HepG2 (cell line): ENCODE results near the gene SYMPK. TPM values are rescaled to one million over a fixed set of nuclear protein-coding genes. Genes with fewer than 3 reads are reported as not detected.
A peak's percentile ranks its signal among the peaks of the same experiment; 100 is the strongest.

Experiments used
- ARID4A ChIP-seq: sonication (generic); formaldehyde crosslinking; IDR thresholded peaks from 2 replicates; pipeline ENCODE4 v1.5.0; 2020; ENCODE audit warnings: mild to moderate bottlenecking, missing genetic modification reagents, borderline replicate concordance
- ARNT2 ChIP-seq: sonication (generic); formaldehyde crosslinking; IDR thresholded peaks from 2 replicates; pipeline ENCODE4 v1.8.0; 2022; ENCODE audit warnings: mild to moderate bottlenecking, low read depth, missing genetic modification reagents, moderate library complexity
- ARNTL ChIP-seq: sonication (generic); formaldehyde crosslinking; IDR thresholded peaks from 2 replicates; pipeline ENCODE4 v1.4.0; 2020; ENCODE audit warnings: mild to moderate bottlenecking, missing genetic modification reagents
- DRAP1 ChIP-seq: IDR thresholded peaks from 2 replicates; pipeline ENCODE4 v1.6.1; 2016; ENCODE audit warnings: missing genetic modification reagents, missing compliant biosample characterization
- ELF4 ChIP-seq: sonication (generic); formaldehyde crosslinking; IDR thresholded peaks from 2 replicates; pipeline ENCODE4 v1.5.0; 2020; ENCODE audit warnings: missing genetic modification reagents, mild to moderate bottlenecking, moderate library complexity, borderline replicate concordance
- FOXC1 ChIP-seq: sonication (generic); formaldehyde crosslinking; IDR thresholded peaks from 2 replicates; pipeline ENCODE4 v1.8.0; 2022; ENCODE audit warnings: mild to moderate bottlenecking, missing genetic modification reagents, borderline replicate concordance
- HMGXB4 ChIP-seq, 2 experiments: sonication (generic) in 1 of 2; formaldehyde crosslinking in 1 of 2; IDR thresholded peaks; 2 replicates each; pipeline versions ENCODE4 v1.4.0 to v1.6.1; 2018 to 2020; ENCODE audit warnings: missing genetic modification reagents in 2 of 2, borderline replicate concordance in 1 of 2, low read depth in 1 of 2, mild to moderate bottlenecking in 1 of 2, missing biosample characterization in 1 of 2
- HNF1B ChIP-seq: sonication (generic); formaldehyde crosslinking; IDR thresholded peaks from 2 replicates; pipeline ENCODE4 v1.5.1; 2020; ENCODE audit warnings: mild to moderate bottlenecking, moderate library complexity, missing genetic modification reagents
- HOXA3 ChIP-seq: sonication (generic); formaldehyde crosslinking; IDR thresholded peaks from 2 replicates; pipeline ENCODE4 v1.5.0; 2020; ENCODE audit warnings: missing genetic modification reagents
- NFKB2 ChIP-seq: sonication (generic); formaldehyde crosslinking; IDR thresholded peaks from 2 replicates; pipeline ENCODE4 v1.4.0; 2020; ENCODE audit warnings: missing genetic modification reagents, borderline replicate concordance
- NRL ChIP-seq: sonication (generic); formaldehyde crosslinking; IDR thresholded peaks from 2 replicates; pipeline ENCODE4 v1.5.0; 2020; ENCODE audit warnings: missing genetic modification reagents, mild to moderate bottlenecking, moderate library complexity, borderline replicate concordance
- PTBP1 ChIP-seq: fragments of 200-400 bp; formaldehyde crosslinking; IDR thresholded peaks from 2 replicates; pipeline ENCODE4 v1.6.1; 2018; ENCODE audit warnings: low read length, low read depth; ENCODE audit not compliant: poor library complexity, severe bottlenecking
- RAD21 ChIP-seq: fragments of 450-650 bp; formaldehyde crosslinking; IDR thresholded peaks from 2 replicates; pipeline ENCODE4 v1.5.0; 2020; ENCODE audit warnings: mild to moderate bottlenecking
- REPIN1 ChIP-seq: sonication (generic); formaldehyde crosslinking; IDR thresholded peaks from 2 replicates; pipeline ENCODE4 v1.8.0; 2022; ENCODE audit warnings: missing genetic modification reagents, low read depth, mild to moderate bottlenecking, borderline replicate concordance
- THAP11 ChIP-seq: IDR thresholded peaks from 2 replicates; pipeline ENCODE4 v1.6.1; 2016; ENCODE audit warnings: missing biosample characterization, missing genetic modification reagents
- TSC22D2 ChIP-seq: sonication (generic); formaldehyde crosslinking; IDR thresholded peaks from 2 replicates; pipeline ENCODE4 v1.5.1; 2020; ENCODE audit warnings: missing genetic modification reagents, mild to moderate bottlenecking, borderline replicate concordance
- ZNF704 ChIP-seq: sonication (generic); formaldehyde crosslinking; IDR thresholded peaks from 2 replicates; pipeline ENCODE4 v1.8.1; 2023; ENCODE audit warnings: mild to moderate bottlenecking, inconsistent platforms, moderate library complexity, missing genetic modification reagents, borderline replicate concordance
- polyA plus RNA-seq, 8 experiments: library from polyadenylated mRNA; depleted of rRNA in 3 of 8; stranded (reverse) in 7 of 8; unstranded in 1 of 8; fragments of >200 nt; fragmentation: Illumina TruSeq in 4 of 8; extraction: Trizol in 4 of 8; gene quantifications; 2 replicates each; pipeline versions ENCODE4 v1.2.1 to v1.2.3, GENCODE V29; 2011 to 2016; ENCODE audit warnings: low read depth in 4 of 8, missing spikeins in 1 of 8, mixed read lengths in 1 of 8; ENCODE audit not compliant: insufficient read depth in 1 of 8
- total RNA-seq, 5 experiments: library from RNA; depleted of rRNA; stranded (reverse); fragments of >200 nt; fragmentation: Illumina TruSeq; extraction: Trizol; gene quantifications; 2 replicates each; pipeline ENCODE4 v1.2.3, GENCODE V29; 2016; ENCODE audit warnings: low read depth in 1 of 5

Gene SYMPK
- total and polyA plus RNA-seq, 2 of the 13 experiments (the other 11 are each of a cell fraction or from before 2014, with no cell fraction given): 21.9 to 55.7 TPM

- peak; percentile 81 for TF ChIP-seq THAP11 (CRISPR knock-in tag)
- TF ChIP-seq ZNF704: no peak
- peak; percentile 80 for TF ChIP-seq RAD21 (CRISPR knock-in tag)
- 0 out of 2 replicates have a peak, but pooled peaks have one; percentile 48 for TF ChIP-seq HNF1B
- peak; percentile 64; the same call in 1 of the 2 replicates for TF ChIP-seq TSC22D2 (CRISPR knock-in tag)
- peak; percentile 51; the same call in 1 of the 2 replicates for TF ChIP-seq NFKB2
- TF ChIP-seq ARNT2 (CRISPR knock-in tag): 0 out of 2 replicates have a peak, but pooled peaks have one; percentile 51
- TF ChIP-seq ARNTL (CRISPR knock-in tag): peak; percentile 56; the same call in 1 of the 2 replicates
- TF ChIP-seq ARID4A: peak; percentile 56; the same call in 1 of the 2 replicates
- peak; percentile 95 for TF ChIP-seq PTBP1
- peak; percentile 31; the same call in 1 of the 2 replicates for TF ChIP-seq NRL (CRISPR knock-in tag)
- TF ChIP-seq HMGXB4 (CRISPR knock-in tag; IDR thresholded peaks at IDR 0.05; ENCODE audit: borderline replicate concordance in 1 of 2, low read depth in 1 of 2): peak; percentile 81 to 93
- TF ChIP-seq DRAP1 (CRISPR knock-in tag): peak; percentile 45; the same call in 1 of the 2 replicates
- peak; percentile 51; the same call in 1 of the 2 replicates for TF ChIP-seq REPIN1
- 0 out of 2 replicates have a peak, but pooled peaks have one; percentile 22 for TF ChIP-seq FOXC1 (CRISPR knock-in tag)
- TF ChIP-seq HOXA3 (CRISPR knock-in tag): 0 out of 2 replicates have a peak, but pooled peaks have one; percentile 16
- TF ChIP-seq ELF4 (CRISPR knock-in tag): no peak
These were observed 45.8 kb downstream of the SYMPK start (continued) for GRCh38 chr19:45817010-45817724.
